Measurements from ENCODE around the gene CNTNAP2.

GRCh38 chr7:146414937-146415336 is 298.3 kb downstream of the CNTNAP2 start:
- TF ChIP-seq CTCF (IDR thresholded peaks at IDR 0.05 in 4 of 5, conservative IDR thresholded peaks at IDR 0.05 in 1 of 5) = no peak
- TF ChIP-seq POLR2A (IDR thresholded peaks at IDR 0.05) = no peak

Data from gastrocnemius medialis (tissue), 4 donors.